ENCODE data around the gene FBP1. TPM values are rescaled to one million over a fixed set of nuclear protein-coding genes. Genes with fewer than 3 reads are reported as not detected.
A peak's percentile ranks its signal among the peaks of the same experiment; 100 is the strongest.

Gene FBP1
- 1 to 10 TPM; 4.2 to 4.7 TPM for total RNA-seq
- long read RNA-seq, donor 1, result 0 reads
- long read RNA-seq, donor 2, partial matches to known transcripts, result 0 of 3 reads
- long read RNA-seq, donor 2, other reads (novel, unspliced or antisense), result 0 of 3 reads

GRCh38 chr9:94639061-94639998 is at the start of gene FBP1:
TSS of gene FBP1 (minus strand) at chr9:94639518. CDS start at chr9:94639310, 208 bp downstream.
- intact Hi-C loops (cut with DNase I), result no loop called here
- DNase-seq (ENCODE audit: low spot score), result peak; percentile 88

GRCh38 chr9:94687451-94687850 is 48.1 kb upstream of the FBP1 start:
- intact Hi-C loops (cut with DNase I), result loop anchor here in 1 of 2 donors (10.0 kb wide), 2 partner anchors 87 to 447 kb away; no protein-coding TSS in a partner anchor
- DNase-seq (ENCODE audit: low spot score), result no peak

GRCh38 chr9:94685359-94685758 is 46.0 kb upstream of the FBP1 start:
- no peak for DNase-seq (ENCODE audit: low spot score)
- intact Hi-C loops (cut with DNase I), result loop anchor here in 1 of 2 donors (10.0 kb wide), 2 partner anchors 89 to 449 kb away; no protein-coding TSS in a partner anchor

GRCh38 chr9:94681508-94681907 is 42.2 kb upstream of the FBP1 start:
- intact Hi-C loops (cut with DNase I), result loop anchor here (5.0 to 10.0 kb wide), 3 partner anchors 93 to 453 kb away; no protein-coding TSS in a partner anchor
- DNase-seq (ENCODE audit: low spot score), result peak; percentile 91

GRCh38 chr9:94680621-94681020 is 41.3 kb upstream of the FBP1 start:
- intact Hi-C loops (cut with DNase I), result loop anchor here (5.0 to 10.0 kb wide), 3 partner anchors 94 to 454 kb away; no protein-coding TSS in a partner anchor
- DNase-seq (ENCODE audit: low spot score), result no peak

- DNase-seq (ENCODE audit: low spot score), result no peak
- intact Hi-C loops (cut with DNase I), result loop anchor here (5.0 to 10.0 kb wide), 3 partner anchors 95 to 455 kb away; no protein-coding TSS in a partner anchor
These were observed 40.7 kb upstream of the FBP1 start for GRCh38 chr9:94680020-94680419.

- no peak for DNase-seq (ENCODE audit: low spot score)
- intact Hi-C loops (cut with DNase I), result no loop called here
These were observed 40.3 kb upstream of the FBP1 start for GRCh38 chr9:94679587-94679986.

GRCh38 chr9:94677929-94678328 is 38.6 kb upstream of the FBP1 start:
- intact Hi-C loops (cut with DNase I), result no loop called here
- DNase-seq (ENCODE audit: low spot score), result no peak

GRCh38 chr9:94676446-94677131 is 37.3 kb upstream of the FBP1 start:
- intact Hi-C loops (cut with DNase I), result no loop called here
- no peak for DNase-seq (ENCODE audit: low spot score)

GRCh38 chr9:94675008-94675881 is 35.9 kb upstream of the FBP1 start:
- DNase-seq (ENCODE audit: low spot score), result no peak
- intact Hi-C loops (cut with DNase I), result no loop called here

GRCh38 chr9:94672811-94673487 is 33.6 kb upstream of the FBP1 start:
- intact Hi-C loops (cut with DNase I), result loop anchor here in 1 of 2 donors (1.0 to 5.0 kb wide), 2 partner anchors 33 to 1906 kb away; no protein-coding TSS in a partner anchor
- DNase-seq (ENCODE audit: low spot score), result no peak

GRCh38 chr9:94668928-94669729 is 29.8 kb upstream of the FBP1 start:
- DNase-seq (ENCODE audit: low spot score), result no peak
- intact Hi-C loops (cut with DNase I), result no loop called here

- DNase-seq (ENCODE audit: low spot score), result no peak
- intact Hi-C loops (cut with DNase I), result no loop called here
These were observed 29.2 kb upstream of the FBP1 start for GRCh38 chr9:94668418-94668927.

GRCh38 chr9:94666364-94667099 is 27.2 kb upstream of the FBP1 start:
- DNase-seq (ENCODE audit: low spot score), result no peak
- intact Hi-C loops (cut with DNase I), result no loop called here

GRCh38 chr9:94665613-94666012 is 26.3 kb upstream of the FBP1 start:
- no peak for DNase-seq (ENCODE audit: low spot score)
- intact Hi-C loops (cut with DNase I), result no loop called here

GRCh38 chr9:94664801-94665200 is 25.5 kb upstream of the FBP1 start:
- no peak for DNase-seq (ENCODE audit: low spot score)
- intact Hi-C loops (cut with DNase I), result no loop called here

- intact Hi-C loops (cut with DNase I), result no loop called here
- no peak for DNase-seq (ENCODE audit: low spot score)
These were observed 24.3 kb upstream of the FBP1 start for GRCh38 chr9:94663640-94664039.

Data from posterior vena cava (tissue), 2 donors.